OCI-LY3 (cell line): ENCODE measurements around the gene COL24A1.

ENCODE experiments used
- H2AFZ ChIP-seq: fragments of 200-600, 300-600 bp; shearing (Covaris generic); 2 replicates; pipeline ENCODE4 v1.6.0; 2014; ENCODE audit warnings: antibody characterized with exemption, low read depth, low read length
- H3K27ac ChIP-seq: fragments of 200-600, 300-600 bp; sonication (generic); 2 replicates; pipeline ENCODE4 v1.5.1; 2014; ENCODE audit warnings: mild to moderate bottlenecking, low read length, moderate library complexity, mixed read lengths
- H3K27me3 ChIP-seq: fragments of 200-600, 300-600 bp; sonication (generic); 2 replicates; pipeline ENCODE4 v1.6.1; 2014; ENCODE audit warnings: low read depth, low read length, mixed read lengths
- H3K36me3 ChIP-seq: fragments of 200-600, 300-600 bp; sonication (generic); replicated peaks from 2 replicates; pipeline ENCODE3; 2014; ENCODE audit warnings: low read depth, low read length, mixed read lengths
- H3K4me1 ChIP-seq: fragments of 300-600, 200-600 bp; sonication (generic); 2 replicates; pipeline ENCODE4 v1.6.1; 2014; ENCODE audit warnings: low read length, mixed read lengths
- H3K4me2 ChIP-seq: fragments of 200-600, 300-600 bp; sonication (generic); 2 replicates; pipeline ENCODE4 v1.6.1; 2014; ENCODE audit warnings: low read length, mixed read lengths
- H3K4me3 ChIP-seq: fragments of 300-600, 200-600 bp; sonication (generic); 2 replicates; pipeline ENCODE4 v1.5.1; 2014; ENCODE audit warnings: antibody characterized with exemption, mild to moderate bottlenecking, low read length, moderate library complexity
- H3K79me2 ChIP-seq: fragments of 300-600, 200-600 bp; shearing (Covaris generic); 2 replicates; pipeline ENCODE4 v1.6.1; 2014; ENCODE audit warnings: mild to moderate bottlenecking, low read length, mixed read lengths
- H3K9ac ChIP-seq: fragments of 300-600, 200-600 bp; shearing (Covaris generic); 2 replicates; pipeline ENCODE4 v1.6.0; 2014; ENCODE audit warnings: mild to moderate bottlenecking, low read length, moderate library complexity
- H3K9me3 ChIP-seq: fragments of 200-600, 300-600 bp; shearing (Covaris generic); 2 replicates; pipeline ENCODE4 v1.6.1; 2014; ENCODE audit warnings: low read length, mixed read lengths; ENCODE audit not compliant: insufficient read depth
- H4K20me1 ChIP-seq: fragments of 200-600, 300-600 bp; sonication (generic); 2 replicates; pipeline ENCODE4 v1.6.1; 2016; ENCODE audit warnings: low read length, mixed read lengths; ENCODE audit not compliant: insufficient read depth
- CTCF ChIP-seq: fragments of 200-600, 300-600 bp; sonication (generic); IDR thresholded peaks from 2 replicates; pipeline ENCODE4 v1.5.1; 2014; ENCODE audit warnings: antibody characterized with exemption, low read length, low read depth
- EZH2phosphoT487 ChIP-seq: fragments of 200-600 bp; shearing (Covaris generic); IDR thresholded peaks from 2 replicates; pipeline ENCODE4 v1.6.1; 2018; ENCODE audit warnings: antibody characterized with exemption, mixed run types, low read depth

Gene COL24A1

DNA sequence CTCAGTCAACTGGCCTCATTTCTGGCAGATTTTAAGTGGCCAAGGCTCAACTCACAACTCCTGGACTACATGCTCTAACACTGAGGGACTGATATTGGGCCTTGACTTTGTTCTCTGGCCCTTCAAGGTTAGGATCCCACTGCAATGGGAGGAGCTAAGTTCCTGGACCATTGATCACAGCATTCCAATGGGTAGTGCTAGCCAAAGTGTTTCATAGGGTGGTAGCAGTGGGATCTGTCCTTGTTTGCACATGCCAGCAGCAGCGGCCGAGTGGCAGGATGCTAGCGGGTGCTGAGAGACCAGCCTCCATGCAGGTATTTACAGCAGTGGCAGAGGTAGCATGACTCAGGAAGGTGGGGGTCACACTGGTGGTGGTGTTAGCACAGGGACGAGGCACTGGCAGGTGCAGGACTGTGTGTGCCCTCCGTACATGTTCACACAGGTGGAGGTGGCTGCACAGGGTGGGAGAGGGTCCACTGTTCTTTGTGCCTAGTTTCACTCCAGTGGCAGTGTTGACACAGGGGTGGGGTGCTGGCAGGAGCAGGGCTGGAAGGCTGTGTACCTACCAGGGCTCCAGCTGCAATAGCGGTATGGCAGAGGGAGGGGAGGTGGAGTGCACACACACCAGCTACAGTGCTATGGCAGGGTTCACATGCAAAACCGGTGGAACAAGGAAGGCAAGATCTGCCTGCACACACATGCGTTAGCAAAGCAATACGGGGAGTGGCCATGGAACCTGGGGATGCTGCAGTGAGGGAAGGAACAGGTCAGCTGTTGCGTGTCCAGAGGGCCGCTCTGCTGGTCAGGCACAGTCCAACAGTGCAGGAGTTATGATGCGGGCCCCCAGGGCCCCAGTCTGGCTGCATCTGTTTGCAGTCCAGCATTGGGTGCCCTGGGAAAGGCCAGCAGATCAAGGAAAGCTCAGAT lies 51.7 kb downstream of the COL24A1 start:
- H3K27me3 ChIP-seq = no peaks in the 10 kb centered on the region
- no peaks in the 10 kb centered on the region for H3K36me3 ChIP-seq
- H3K9me3 ChIP-seq = no peaks in the 10 kb centered on the region
- no peak for TF ChIP-seq EZH2phosphoT487
- TF ChIP-seq CTCF = no peak
- no peaks in the 10 kb centered on the region for H4K20me1 ChIP-seq
- H3K4me2 ChIP-seq = no peak overlapping the region
- H3K4me3 ChIP-seq = no peak overlapping the region
- H2AFZ ChIP-seq = no peak overlapping the region
- no peaks in the 10 kb centered on the region for H3K4me1 ChIP-seq
- no peak overlapping the region for H3K27ac ChIP-seq
- H3K79me2 ChIP-seq = no peaks in the 10 kb centered on the region
- H3K9ac ChIP-seq = no peak overlapping the region

GRCh38 chr1:86101616-86102015 lies 55.0 kb downstream of the COL24A1 start:
- H3K4me2 ChIP-seq = no peak overlapping the region
- H3K27me3 ChIP-seq = no peaks in the 10 kb centered on the region
- no peak overlapping the region for H2AFZ ChIP-seq
- no peaks in the 10 kb centered on the region for H3K79me2 ChIP-seq
- no peaks in the 10 kb centered on the region for H3K9me3 ChIP-seq
- no peaks in the 10 kb centered on the region for H4K20me1 ChIP-seq
- H3K4me3 ChIP-seq = no peak overlapping the region
- no peak overlapping the region for H3K27ac ChIP-seq
- no peaks in the 10 kb centered on the region for H3K4me1 ChIP-seq
- TF ChIP-seq CTCF = no peak
- TF ChIP-seq EZH2phosphoT487 = no peak
- H3K9ac ChIP-seq = no peak overlapping the region
- H3K36me3 ChIP-seq = no peaks in the 10 kb centered on the region

GRCh38 chr1:86100401-86100800 lies 56.2 kb downstream of the COL24A1 start:
- no peak overlapping the region for H3K27ac ChIP-seq
- H3K4me2 ChIP-seq = no peak overlapping the region
- no peaks in the 10 kb centered on the region for H3K9me3 ChIP-seq
- H4K20me1 ChIP-seq = no peaks in the 10 kb centered on the region
- H3K4me1 ChIP-seq = no peaks in the 10 kb centered on the region
- no peaks in the 10 kb centered on the region for H3K79me2 ChIP-seq
- no peaks in the 10 kb centered on the region for H3K27me3 ChIP-seq
- no peak overlapping the region for H2AFZ ChIP-seq
- no peak for TF ChIP-seq CTCF
- TF ChIP-seq EZH2phosphoT487 = no peak
- no peak overlapping the region for H3K9ac ChIP-seq
- no peak overlapping the region for H3K4me3 ChIP-seq
- no peaks in the 10 kb centered on the region for H3K36me3 ChIP-seq

GRCh38 chr1:86089765-86090164 lies 66.8 kb downstream of the COL24A1 start:
- Histone ChIP-seq H3K4me1 (peaks cover 4% of the 10 kb centered on the region; the same call in 1 of the 2 replicates), H3K27me3 (no peaks in the 10 kb centered on the region), H3K4me3 (no peak overlapping the region), H3K36me3 (no peaks in the 10 kb centered on the region), H3K79me2 (no peaks in the 10 kb centered on the region), H2AFZ (no peak overlapping the region), H3K4me2 (no peak overlapping the region), H3K27ac (no peak overlapping the region), H3K9me3 (no peaks in the 10 kb centered on the region), H3K9ac (no peak overlapping the region), H4K20me1 (no peaks in the 10 kb centered on the region)
- TF ChIP-seq EZH2phosphoT487 (no peak), CTCF (no peak)
